SK-N-SH (cell line): ENCODE measurements around the gene COL5A2.
A peak's percentile ranks its signal among the peaks of the same experiment; 100 is the strongest.

Source experiments
- JUND ChIP-seq: IDR thresholded peaks from 2 replicates; pipeline ENCODE4 v1.4.0; 2012
- RFX5 ChIP-seq: IDR thresholded peaks from 2 replicates; pipeline ENCODE4 v1.6.1; 2012; ENCODE audit warnings: mild to moderate bottlenecking, improper control_type of control experiment, low read length
- RXRA ChIP-seq: IDR thresholded peaks from 2 replicates; pipeline ENCODE4 v1.4.0; 2012; ENCODE audit warnings: low read depth, mild to moderate bottlenecking, borderline replicate concordance
- SIN3A ChIP-seq: IDR thresholded peaks from 2 replicates; pipeline ENCODE4 v1.6.1; 2012; ENCODE audit warnings: low read depth, mild to moderate bottlenecking, low read length, moderate library complexity, borderline replicate concordance
- TCF12 ChIP-seq: IDR thresholded peaks from 2 replicates; pipeline ENCODE4 v1.4.0; 2012
- TF ChIP-seq, protein P1 (sequence below): IDR thresholded peaks from 2 replicates; pipeline ENCODE4 v1.4.0; 2012; ENCODE audit warnings: low read depth
- TF ChIP-seq, protein P2 (sequence below): fragments of 200-600 bp; sonication (generic); IDR thresholded peaks from 2 replicates; pipeline ENCODE4 v1.6.1; 2017; ENCODE audit warnings: antibody characterized with exemption, mild to moderate bottlenecking, moderate library complexity
- TF ChIP-seq, protein P3 (sequence below): fragments of 150-350 bp; IDR thresholded peaks from 2 replicates; pipeline ENCODE4 v1.6.1; 2016; ENCODE audit warnings: mild to moderate bottlenecking, low read depth, low read length

DNA sequence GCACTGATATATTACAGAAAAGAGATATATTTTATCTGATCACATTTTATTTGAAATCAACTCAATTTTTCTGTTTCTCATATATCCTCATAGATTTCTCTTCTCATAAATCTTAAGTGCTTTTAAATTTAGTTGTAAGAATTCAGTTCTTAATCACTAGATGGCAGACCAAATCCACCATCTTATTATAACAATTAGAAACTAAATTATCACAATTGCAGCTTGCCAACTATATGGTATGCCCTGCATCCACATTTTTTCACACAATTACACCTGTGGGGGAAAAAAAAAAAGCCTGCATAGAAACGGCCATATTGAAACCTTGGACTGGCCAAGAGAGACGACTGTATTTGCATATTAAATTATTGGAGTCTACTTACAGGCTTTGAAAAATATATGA, 64.4 kb downstream of the COL5A2 start:
- TF ChIP-seq, protein P1, sequence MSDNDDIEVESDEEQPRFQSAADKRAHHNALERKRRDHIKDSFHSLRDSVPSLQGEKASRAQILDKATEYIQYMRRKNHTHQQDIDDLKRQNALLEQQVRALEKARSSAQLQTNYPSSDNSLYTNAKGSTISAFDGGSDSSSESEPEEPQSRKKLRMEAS: no peak
- no peak for TF ChIP-seq JUND
- TF ChIP-seq, protein P2, sequence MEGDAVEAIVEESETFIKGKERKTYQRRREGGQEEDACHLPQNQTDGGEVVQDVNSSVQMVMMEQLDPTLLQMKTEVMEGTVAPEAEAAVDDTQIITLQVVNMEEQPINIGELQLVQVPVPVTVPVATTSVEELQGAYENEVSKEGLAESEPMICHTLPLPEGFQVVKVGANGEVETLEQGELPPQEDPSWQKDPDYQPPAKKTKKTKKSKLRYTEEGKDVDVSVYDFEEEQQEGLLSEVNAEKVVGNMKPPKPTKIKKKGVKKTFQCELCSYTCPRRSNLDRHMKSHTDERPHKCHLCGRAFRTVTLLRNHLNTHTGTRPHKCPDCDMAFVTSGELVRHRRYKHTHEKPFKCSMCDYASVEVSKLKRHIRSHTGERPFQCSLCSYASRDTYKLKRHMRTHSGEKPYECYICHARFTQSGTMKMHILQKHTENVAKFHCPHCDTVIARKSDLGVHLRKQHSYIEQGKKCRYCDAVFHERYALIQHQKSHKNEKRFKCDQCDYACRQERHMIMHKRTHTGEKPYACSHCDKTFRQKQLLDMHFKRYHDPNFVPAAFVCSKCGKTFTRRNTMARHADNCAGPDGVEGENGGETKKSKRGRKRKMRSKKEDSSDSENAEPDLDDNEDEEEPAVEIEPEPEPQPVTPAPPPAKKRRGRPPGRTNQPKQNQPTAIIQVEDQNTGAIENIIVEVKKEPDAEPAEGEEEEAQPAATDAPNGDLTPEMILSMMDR: peak; percentile 60
- TF ChIP-seq TCF12: no peak
- no peak for TF ChIP-seq RFX5
- TF ChIP-seq, protein P3, sequence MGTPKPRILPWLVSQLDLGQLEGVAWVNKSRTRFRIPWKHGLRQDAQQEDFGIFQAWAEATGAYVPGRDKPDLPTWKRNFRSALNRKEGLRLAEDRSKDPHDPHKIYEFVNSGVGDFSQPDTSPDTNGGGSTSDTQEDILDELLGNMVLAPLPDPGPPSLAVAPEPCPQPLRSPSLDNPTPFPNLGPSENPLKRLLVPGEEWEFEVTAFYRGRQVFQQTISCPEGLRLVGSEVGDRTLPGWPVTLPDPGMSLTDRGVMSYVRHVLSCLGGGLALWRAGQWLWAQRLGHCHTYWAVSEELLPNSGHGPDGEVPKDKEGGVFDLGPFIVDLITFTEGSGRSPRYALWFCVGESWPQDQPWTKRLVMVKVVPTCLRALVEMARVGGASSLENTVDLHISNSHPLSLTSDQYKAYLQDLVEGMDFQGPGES: no peak
- TF ChIP-seq RXRA: 0 out of 2 replicates have a peak, but pooled peaks have one; percentile 17
- no peak for TF ChIP-seq SIN3A
